Left ventricle myocardium inferior (tissue), 1 donor: Measurements from ENCODE around the gene QPCTL. TPM values are rescaled to one million over a fixed set of nuclear protein-coding genes. Genes with fewer than 3 reads are reported as not detected.
A peak's percentile ranks its signal among the peaks of the same experiment; 100 is the strongest.

Experiments
- DNase-seq: peaks from one replicate; pipeline ENCODE4 v3.0.0-alpha.2; 2020
- H3K27ac ChIP-seq: fragments of 200-600 bp; replicated peaks from 2 replicates; pipeline ENCODE4 v1.8.0; 2021
- H3K27me3 ChIP-seq: fragments of 200-600 bp; 2 replicates; pipeline ENCODE4 v1.8.0; 2021; ENCODE audit warnings: low read depth
- H3K36me3 ChIP-seq: fragments of 200-600 bp; 2 replicates; pipeline ENCODE4 v1.8.0; 2021
- H3K4me1 ChIP-seq: fragments of 200-600 bp; 2 replicates; pipeline ENCODE4 v1.8.0; 2021
- H3K4me3 ChIP-seq: fragments of 200-600 bp; 2 replicates; pipeline ENCODE4 v1.8.0; 2021; ENCODE audit warnings: mild to moderate bottlenecking, moderate library complexity
- H3K9me3 ChIP-seq: fragments of 200-600 bp; replicated peaks from 2 replicates; pipeline ENCODE4 v1.8.0; 2021
- intact Hi-C: fragments of 100-400 bp; cut with micrococcal nuclease; formaldehyde crosslinking; loops from one replicate; pipeline ENCODE4 v1.11.0; 2022
- total RNA-seq: library from RNA; stranded (reverse); fragmentation: NEBNext Ultra II Directional; extraction: Animal tissue kit (Norgen Biotek cat#: 25700); gene quantifications from one replicate; pipeline ENCODE4 v1.2.1, GENCODE V29; 2021
- TF ChIP-seq, protein P1 (sequence below): fragments of 200-600 bp; IDR thresholded peaks from 2 replicates; pipeline ENCODE4 v1.8.0; 2021; ENCODE audit warnings: antibody characterized with exemption, mild to moderate bottlenecking, borderline replicate concordance
- donor health status: DM: no; HTN: yes; CAD: no; lungs with severe emphysema.

Gene QPCTL
- total RNA-seq, 1 donor from 2014 or later, result 2.2 TPM

- H3K9me3 ChIP-seq, result no peaks in the 10 kb centered on the region
- H3K4me1 ChIP-seq, result peaks cover 21% of the 10 kb centered on the region
- TF ChIP-seq, protein P1, sequence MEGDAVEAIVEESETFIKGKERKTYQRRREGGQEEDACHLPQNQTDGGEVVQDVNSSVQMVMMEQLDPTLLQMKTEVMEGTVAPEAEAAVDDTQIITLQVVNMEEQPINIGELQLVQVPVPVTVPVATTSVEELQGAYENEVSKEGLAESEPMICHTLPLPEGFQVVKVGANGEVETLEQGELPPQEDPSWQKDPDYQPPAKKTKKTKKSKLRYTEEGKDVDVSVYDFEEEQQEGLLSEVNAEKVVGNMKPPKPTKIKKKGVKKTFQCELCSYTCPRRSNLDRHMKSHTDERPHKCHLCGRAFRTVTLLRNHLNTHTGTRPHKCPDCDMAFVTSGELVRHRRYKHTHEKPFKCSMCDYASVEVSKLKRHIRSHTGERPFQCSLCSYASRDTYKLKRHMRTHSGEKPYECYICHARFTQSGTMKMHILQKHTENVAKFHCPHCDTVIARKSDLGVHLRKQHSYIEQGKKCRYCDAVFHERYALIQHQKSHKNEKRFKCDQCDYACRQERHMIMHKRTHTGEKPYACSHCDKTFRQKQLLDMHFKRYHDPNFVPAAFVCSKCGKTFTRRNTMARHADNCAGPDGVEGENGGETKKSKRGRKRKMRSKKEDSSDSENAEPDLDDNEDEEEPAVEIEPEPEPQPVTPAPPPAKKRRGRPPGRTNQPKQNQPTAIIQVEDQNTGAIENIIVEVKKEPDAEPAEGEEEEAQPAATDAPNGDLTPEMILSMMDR, result no peak
- peak; percentile 57 for DNase-seq
- intact Hi-C loops, result no loop called here
- H3K27me3 ChIP-seq, result peaks cover 99% of the 10 kb centered on the region
- peak within 1 kb of the TSS; percentile 30 for H3K27ac ChIP-seq
- no peaks in the 10 kb centered on the region for H3K36me3 ChIP-seq
- peak within 1 kb of the TSS; percentile 64 for H3K4me3 ChIP-seq
Measured at GRCh38 chr19:45667620-45668341, 24.7 kb upstream of the QPCTL start, which contains the start of gene GIPR. GIPR (plus strand) TSS chr19:45668221; CDS start chr19:45669521, 1,300 bp downstream.

- Histone ChIP-seq H3K36me3 (no peaks in the 10 kb centered on the region), H3K4me3 (peak overlapping the region; percentile 64), H3K4me1 (peaks cover 21% of the 10 kb centered on the region), H3K27ac (no peak overlapping the region), H3K27me3 (peaks cover 99% of the 10 kb centered on the region), H3K9me3 (no peaks in the 10 kb centered on the region)
- no peak for DNase-seq
- TF ChIP-seq, protein P1, result no peak
- intact Hi-C loops, result no loop called here
Measured at GRCh38 chr19:45668342-45668871, 24.1 kb upstream of the QPCTL start.

- H3K36me3 ChIP-seq, result no peaks in the 10 kb centered on the region
- TF ChIP-seq, protein P1, result no peak
- no peaks in the 10 kb centered on the region for H3K9me3 ChIP-seq
- peaks cover 87% of the 10 kb centered on the region for H3K27me3 ChIP-seq
- peaks cover 21% of the 10 kb centered on the region for H3K4me1 ChIP-seq
- intact Hi-C loops, result no loop called here
- H3K4me3 ChIP-seq, result peak overlapping the region; percentile 11
- DNase-seq, result peak; percentile 45
- no peak overlapping the region for H3K27ac ChIP-seq
Measured at GRCh38 chr19:45670670-45671453, 21.6 kb upstream of the QPCTL start.

- no peaks in the 10 kb centered on the region for H3K9me3 ChIP-seq
- no peak overlapping the region for H3K4me3 ChIP-seq
- peaks cover 15% of the 10 kb centered on the region for H3K4me1 ChIP-seq
- H3K27me3 ChIP-seq, result peaks cover 84% of the 10 kb centered on the region
- no peak for DNase-seq
- TF ChIP-seq, protein P1, result no peak
- H3K27ac ChIP-seq, result no peak overlapping the region
- H3K36me3 ChIP-seq, result no peaks in the 10 kb centered on the region
- intact Hi-C loops, result no loop called here
Measured at GRCh38 chr19:45674946-45675345, 17.5 kb upstream of the QPCTL start.

- Histone ChIP-seq H3K36me3 (no peaks in the 10 kb centered on the region), H3K4me1 (peaks cover 27% of the 10 kb centered on the region), H3K9me3 (no peaks in the 10 kb centered on the region), H3K4me3 (peak overlapping the region; percentile 58), H3K27ac (no peak overlapping the region), H3K27me3 (peaks cover 66% of the 10 kb centered on the region)
- DNase-seq, result no peak
- intact Hi-C loops, result no loop called here
- TF ChIP-seq, protein P1, result no peak
Measured at GRCh38 chr19:45676851-45677263, 15.6 kb upstream of the QPCTL start.
